Endothelial cell (in vitro differentiated cells): ENCODE results near the gene LIPM. TPM values are rescaled to one million over a fixed set of nuclear protein-coding genes. Genes with fewer than 3 reads are reported as not detected.

Experiments used
- DNase-seq: peaks from one replicate; pipeline ENCODE4 v3.0.0; 2021; ENCODE audit warnings: low spot score
- H3K27ac Mint-ChIP-seq: one replicate; pipeline ENCODE4 v1.8.0; 2021; ENCODE audit warnings: mixed read lengths, inconsistent platforms; ENCODE audit not compliant: unreplicated experiment
- H3K27me3 Mint-ChIP-seq: one replicate; pipeline ENCODE4 v1.8.0; 2021; ENCODE audit warnings: mild to moderate bottlenecking, moderate library complexity, mixed read lengths, inconsistent platforms; ENCODE audit not compliant: unreplicated experiment
- H3K36me3 Mint-ChIP-seq: one replicate; pipeline ENCODE4 v1.8.0; 2021; ENCODE audit warnings: mild to moderate bottlenecking, low read depth, mixed read lengths, inconsistent platforms; ENCODE audit not compliant: unreplicated experiment
- H3K4me1 Mint-ChIP-seq: one replicate; pipeline ENCODE4 v1.8.0; 2021; ENCODE audit warnings: mild to moderate bottlenecking, mixed read lengths, inconsistent platforms; ENCODE audit not compliant: unreplicated experiment
- H3K4me3 Mint-ChIP-seq: one replicate; pipeline ENCODE4 v1.8.0; 2021; ENCODE audit warnings: mild to moderate bottlenecking, mixed read lengths, inconsistent platforms; ENCODE audit not compliant: unreplicated experiment
- H3K9me3 Mint-ChIP-seq: one replicate; pipeline ENCODE4 v1.8.0; 2021; ENCODE audit warnings: mixed read lengths, inconsistent platforms; ENCODE audit not compliant: unreplicated experiment
- CTCF ChIP-seq: fragments of 200-600 bp; sonication (generic); IDR thresholded peaks from one replicate; pipeline ENCODE4 v1.5.0; 2021; ENCODE audit warnings: antibody characterized with exemption; ENCODE audit not compliant: unreplicated experiment
- total RNA-seq: library from RNA; stranded (reverse); fragmentation: NEBNext Ultra II Directional; extraction: Animal tissue kit (Norgen Biotek cat#: 25700); gene quantifications from one replicate; pipeline ENCODE4 v1.2.1, GENCODE V29; 2021; ENCODE audit not compliant: unreplicated experiment

The LIPM gene
- total RNA-seq, 1 donor from 2014 or later: 0.31 TPM

GRCh38 chr10:88762906-88763305 lies 39.6 kb upstream of the LIPM start:
- DNase-seq: no peak
- no peaks in the 10 kb centered on the region for H3K4me1 Mint-ChIP-seq
- no peak overlapping the region for H3K4me3 Mint-ChIP-seq
- no peaks in the 10 kb centered on the region for H3K9me3 Mint-ChIP-seq
- H3K27ac Mint-ChIP-seq: no peak overlapping the region
- no peaks in the 10 kb centered on the region for H3K27me3 Mint-ChIP-seq
- no peak for TF ChIP-seq CTCF
- H3K36me3 Mint-ChIP-seq: no peaks in the 10 kb centered on the region

GRCh38 chr10:88763441-88763840 lies 39.1 kb upstream of the LIPM start:
- H3K4me3 Mint-ChIP-seq: no peak overlapping the region
- no peaks in the 10 kb centered on the region for H3K27me3 Mint-ChIP-seq
- H3K4me1 Mint-ChIP-seq: no peaks in the 10 kb centered on the region
- TF ChIP-seq CTCF: no peak
- no peaks in the 10 kb centered on the region for H3K9me3 Mint-ChIP-seq
- DNase-seq: no peak
- no peaks in the 10 kb centered on the region for H3K36me3 Mint-ChIP-seq
- no peak overlapping the region for H3K27ac Mint-ChIP-seq

- Mint-ChIP-seq H3K36me3 (no peaks in the 10 kb centered on the region), H3K27ac (no peak overlapping the region), H3K4me3 (no peak overlapping the region), H3K4me1 (no peaks in the 10 kb centered on the region), H3K9me3 (no peaks in the 10 kb centered on the region), H3K27me3 (no peaks in the 10 kb centered on the region)
- no peak for DNase-seq
- TF ChIP-seq CTCF: no peak
Observed at GRCh38 chr10:88764110-88764509, 38.4 kb upstream of the LIPM start.

- no peaks in the 10 kb centered on the region for H3K9me3 Mint-ChIP-seq
- H3K4me1 Mint-ChIP-seq: no peaks in the 10 kb centered on the region
- H3K27ac Mint-ChIP-seq: no peak overlapping the region
- no peak for DNase-seq
- H3K4me3 Mint-ChIP-seq: no peak overlapping the region
- H3K27me3 Mint-ChIP-seq: no peaks in the 10 kb centered on the region
- H3K36me3 Mint-ChIP-seq: no peaks in the 10 kb centered on the region
- no peak for TF ChIP-seq CTCF
Observed at GRCh38 chr10:88765816-88766215, 36.7 kb upstream of the LIPM start.

- no peaks in the 10 kb centered on the region for H3K4me1 Mint-ChIP-seq
- DNase-seq: no peak
- no peak overlapping the region for H3K4me3 Mint-ChIP-seq
- H3K27ac Mint-ChIP-seq: no peak overlapping the region
- H3K9me3 Mint-ChIP-seq: no peaks in the 10 kb centered on the region
- H3K27me3 Mint-ChIP-seq: no peaks in the 10 kb centered on the region
- H3K36me3 Mint-ChIP-seq: no peaks in the 10 kb centered on the region
- no peak for TF ChIP-seq CTCF
Observed at GRCh38 chr10:88769384-88769783, 33.1 kb upstream of the LIPM start.
